HUDEP-2 (cell line): ENCODE measurements around the gene SLC35E1.

Experiments
- DNase-seq, 76 experiments: peaks; one replicate each; lab custom pipeline; 2025; ENCODE audit not compliant: unreplicated experiment in 76 of 76; lab: John Stamatoyannopoulos, UW

The SLC35E1 gene

DNA sequence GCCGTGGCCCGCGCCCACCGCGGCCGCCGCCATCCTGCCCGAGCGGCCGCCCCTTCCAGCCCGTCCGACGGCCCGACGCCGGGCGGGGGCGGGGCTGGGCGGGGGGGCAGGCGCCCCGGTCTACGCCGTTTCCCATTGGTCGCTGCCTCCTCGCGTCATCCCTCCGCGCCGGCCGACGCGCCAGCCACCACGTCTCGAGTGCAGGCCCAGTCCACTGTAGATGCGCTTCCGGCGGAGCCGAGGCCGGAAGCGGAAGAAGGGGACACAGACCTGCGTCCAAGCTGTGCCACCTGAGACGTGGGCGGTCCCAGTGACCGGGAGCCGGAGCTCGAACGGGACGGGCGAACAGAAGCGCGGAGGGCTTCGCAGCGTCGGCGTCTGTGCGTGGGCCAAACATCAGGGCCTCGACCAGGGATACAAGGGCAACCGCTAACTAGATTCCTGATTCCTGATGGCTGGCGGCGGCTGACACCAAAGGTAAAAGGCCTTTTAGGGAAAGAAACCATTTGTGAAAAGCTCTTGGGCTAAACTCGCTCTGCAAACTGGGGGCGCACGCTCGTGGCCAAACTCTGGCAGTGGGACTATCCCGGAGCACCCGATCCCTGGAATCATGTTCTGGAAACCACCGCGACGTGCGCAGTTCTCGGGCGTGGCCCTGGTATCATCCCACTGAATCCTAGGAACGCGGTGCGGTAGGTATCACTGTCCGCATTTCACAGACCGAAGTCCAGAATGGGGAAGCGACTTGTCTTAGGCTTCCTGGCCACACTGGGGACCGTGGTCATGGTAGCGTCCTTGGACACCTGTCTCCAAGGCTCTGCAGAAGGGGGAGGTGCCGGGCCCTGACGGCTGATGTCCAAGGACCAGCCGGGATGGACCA is at the start of gene SLC35E1:
Gene SLC35E1, minus strand, starts transcription at position 84 of the 880 bp plus-strand sequence. Its CDS starts 51 bp downstream, at position 33.
- DNase-seq = peak in 74 of 76 experiments; percentile 66 to 98 (median 96)

DNA sequence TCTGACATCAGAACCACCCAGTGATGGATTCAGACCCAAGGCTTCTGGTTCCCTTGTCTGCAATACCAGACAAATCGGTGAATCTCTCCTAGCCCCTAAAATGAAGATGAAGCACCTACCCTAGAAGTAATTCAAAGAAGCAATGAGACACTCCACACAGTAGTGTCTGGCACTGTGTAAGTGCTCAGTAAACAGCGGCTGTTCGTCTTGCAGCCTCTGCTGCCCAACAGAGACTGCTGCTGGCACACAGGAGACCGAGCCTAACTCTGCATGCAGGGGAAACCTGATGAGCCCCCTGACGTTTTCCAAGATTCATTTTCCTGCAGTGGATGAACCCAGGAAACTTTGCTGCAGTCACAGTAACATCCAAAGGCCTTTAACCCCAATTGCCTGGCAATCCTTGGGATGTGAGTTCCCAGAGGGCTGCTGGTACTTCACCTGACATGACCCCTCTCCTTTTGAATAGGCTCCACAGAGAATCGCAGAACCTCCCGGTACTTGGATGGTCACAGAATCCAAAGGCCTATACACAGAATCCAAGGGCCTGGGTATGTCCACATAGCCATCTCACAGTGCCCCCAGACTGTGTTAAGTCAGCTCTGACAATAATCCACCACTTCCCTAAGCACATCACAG is 49.1 kb upstream of the SLC35E1 start:
- DNase-seq = no peak

GRCh38 chr19:16620584-16620983 is 48.4 kb upstream of the SLC35E1 start:
- no peak for DNase-seq

DNA sequence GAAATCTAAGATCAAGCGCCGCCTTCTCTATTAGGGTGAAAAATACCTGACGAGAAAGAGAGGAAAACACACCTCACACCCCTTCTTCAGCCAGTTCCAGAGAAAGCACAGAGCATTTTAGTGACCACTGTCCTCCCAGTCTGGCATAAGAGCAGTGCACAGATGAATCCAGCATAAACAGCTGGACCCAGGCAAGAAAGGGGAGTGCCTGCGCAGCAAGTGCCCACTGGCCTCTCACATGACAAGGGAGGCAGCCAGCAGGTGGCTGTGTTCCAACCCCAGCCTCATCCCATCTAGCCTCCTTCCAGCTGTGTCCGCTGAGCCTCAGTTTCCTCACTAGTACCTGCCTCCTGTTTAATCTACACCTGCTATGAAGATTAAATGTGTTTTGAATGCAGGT is 47.8 kb upstream of the SLC35E1 start:
- DNase-seq = peak in 4 of 76 experiments; percentile 12 to 33 (median 17)

GRCh38 chr19:16619457-16619856 is 47.2 kb upstream of the SLC35E1 start:
- DNase-seq = peak in 55 of 76 experiments; percentile 19 to 70 (median 45)

DNA sequence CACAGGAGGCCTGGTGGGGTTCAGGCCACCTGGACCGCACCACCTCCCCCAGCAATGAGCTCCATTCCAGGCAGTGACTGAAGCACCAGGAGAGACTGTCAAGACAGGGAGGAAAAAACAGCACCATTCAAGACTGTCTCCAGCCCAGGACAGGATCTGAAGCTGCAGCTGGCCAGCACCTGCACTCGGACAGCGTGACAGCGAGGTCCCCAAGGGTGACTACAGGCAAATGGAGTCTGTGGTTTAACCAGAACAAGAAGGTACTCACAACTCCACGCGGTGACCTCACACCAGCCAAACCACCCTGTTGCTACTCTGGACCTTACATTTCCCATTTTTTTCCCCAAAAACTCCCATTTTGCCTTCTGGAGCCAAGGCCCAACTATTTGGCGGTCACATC is 46.0 kb upstream of the SLC35E1 start:
- DNase-seq = no peak

- DNase-seq = no peak
These were observed 43.6 kb upstream of the SLC35E1 start for GRCh38 chr19:16615808-16616207.

DNA sequence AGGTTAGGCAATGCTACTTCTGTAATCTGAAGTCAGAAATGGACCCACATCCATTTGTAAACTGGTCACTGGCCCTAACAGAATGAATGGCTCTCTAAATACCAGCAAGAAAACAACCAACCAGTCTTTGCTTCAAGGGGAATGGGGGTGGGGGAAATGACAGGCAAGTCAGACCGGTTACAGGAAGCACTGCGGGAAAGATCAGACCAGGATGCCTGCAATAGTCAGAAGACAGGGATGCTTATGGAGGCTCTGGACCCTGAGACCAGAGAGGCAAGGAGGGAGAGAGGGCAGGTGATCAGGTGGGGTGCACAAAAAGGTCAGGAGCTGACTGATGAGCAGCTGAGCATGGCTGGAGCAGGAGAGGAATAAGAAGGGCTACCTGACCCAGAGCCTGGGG is 42.7 kb upstream of the SLC35E1 start:
- DNase-seq = no peak

DNA sequence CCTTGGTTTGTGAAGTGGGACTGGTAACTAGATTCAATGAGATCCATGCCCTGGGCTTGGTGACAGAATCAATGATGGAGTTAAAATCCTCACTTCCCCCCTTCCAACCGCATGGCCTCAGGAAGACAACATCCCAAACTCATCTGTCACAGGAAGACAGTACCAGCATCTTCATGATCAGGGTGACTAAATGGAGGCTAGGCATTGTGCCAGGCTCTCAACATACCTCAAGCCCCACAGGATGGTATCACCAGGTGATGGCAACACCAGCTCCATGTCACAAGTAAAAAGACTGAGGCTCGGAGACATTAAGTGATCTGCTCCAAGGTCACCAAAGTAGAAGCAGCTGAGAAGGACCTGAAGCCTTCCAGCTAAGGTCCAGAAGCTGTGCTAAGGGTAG is 41.6 kb upstream of the SLC35E1 start:
- no peak for DNase-seq

DNA sequence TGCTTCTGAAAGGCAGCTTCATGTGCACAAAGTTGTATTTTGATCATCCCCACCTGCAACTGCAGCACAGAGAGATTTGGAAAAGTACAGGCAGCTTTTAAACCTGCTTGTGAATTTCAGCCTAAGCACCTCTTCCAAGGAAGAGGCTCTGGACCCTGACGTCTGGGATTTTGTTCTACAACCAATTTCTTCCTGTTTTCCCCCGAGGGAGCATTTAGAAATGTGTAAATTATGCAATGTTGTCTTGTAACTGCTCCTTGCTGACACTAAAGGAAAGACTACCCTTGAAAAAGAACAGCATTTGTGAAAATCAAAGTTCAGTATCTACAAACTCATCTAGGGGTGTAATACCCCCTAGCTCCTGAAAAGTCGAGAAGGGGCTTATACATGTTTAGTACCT is 40.4 kb upstream of the SLC35E1 start:
- DNase-seq = no peak

- DNase-seq = no peak
These were observed 38.9 kb upstream of the SLC35E1 start for GRCh38 chr19:16611121-16611520.

- DNase-seq = no peak
These were observed 37.4 kb upstream of the SLC35E1 start for GRCh38 chr19:16609511-16610200.

- DNase-seq = peak in 3 of 76 experiments; percentile 17 to 44 (median 23)
These were observed 36.1 kb upstream of the SLC35E1 start for GRCh38 chr19:16608290-16608739.

GRCh38 chr19:16607819-16608218 is 35.6 kb upstream of the SLC35E1 start:
- DNase-seq = no peak

DNA sequence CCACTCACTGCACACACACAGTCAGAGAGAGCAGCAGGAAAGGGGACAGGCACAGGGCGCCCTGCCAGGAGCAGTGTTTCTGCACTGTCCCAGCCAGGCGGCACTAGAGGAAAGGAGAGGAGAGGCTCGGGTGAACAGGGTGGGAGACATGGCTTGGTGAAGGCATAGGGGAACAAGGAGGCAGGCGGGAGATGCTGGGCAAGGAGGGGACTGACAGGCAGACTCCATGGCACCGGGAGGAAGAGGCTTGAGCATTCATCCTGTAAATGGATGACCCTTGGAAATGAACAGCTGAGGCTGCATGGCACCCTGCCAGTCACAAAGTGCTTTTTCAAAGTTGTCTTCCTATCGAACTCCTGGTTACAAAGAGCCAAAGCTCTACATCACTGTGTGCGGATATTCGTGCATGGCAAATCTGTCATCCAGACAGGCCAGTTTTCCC is 33.4 kb upstream of the SLC35E1 start:
- peak in 3 of 76 experiments; percentile 14 to 27 (median 20) for DNase-seq

GRCh38 chr19:16605115-16605514 is 32.9 kb upstream of the SLC35E1 start:
- DNase-seq = no peak

GRCh38 chr19:16604615-16605014 is 32.4 kb upstream of the SLC35E1 start:
- DNase-seq = no peak

DNA sequence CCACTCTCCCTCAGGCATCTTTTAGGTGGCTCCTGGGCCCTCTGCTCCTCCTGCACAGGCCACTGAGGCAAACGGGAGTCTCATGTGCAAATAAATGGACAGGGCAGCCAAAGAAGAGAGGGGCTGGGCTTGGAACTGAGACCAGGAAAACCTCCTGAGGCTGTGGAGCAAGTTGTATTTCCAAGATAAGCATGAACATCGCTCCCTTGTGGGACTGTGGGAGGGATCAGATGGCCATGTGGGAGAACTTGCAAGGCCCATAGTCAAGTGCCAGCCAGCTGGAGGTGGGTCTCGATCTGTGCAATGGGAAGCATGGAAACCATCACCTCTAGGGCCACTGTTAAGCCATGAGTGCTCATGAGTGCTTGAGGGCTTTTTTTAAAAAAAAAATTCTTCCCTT is 30.9 kb upstream of the SLC35E1 start:
- DNase-seq = no peak

DNA sequence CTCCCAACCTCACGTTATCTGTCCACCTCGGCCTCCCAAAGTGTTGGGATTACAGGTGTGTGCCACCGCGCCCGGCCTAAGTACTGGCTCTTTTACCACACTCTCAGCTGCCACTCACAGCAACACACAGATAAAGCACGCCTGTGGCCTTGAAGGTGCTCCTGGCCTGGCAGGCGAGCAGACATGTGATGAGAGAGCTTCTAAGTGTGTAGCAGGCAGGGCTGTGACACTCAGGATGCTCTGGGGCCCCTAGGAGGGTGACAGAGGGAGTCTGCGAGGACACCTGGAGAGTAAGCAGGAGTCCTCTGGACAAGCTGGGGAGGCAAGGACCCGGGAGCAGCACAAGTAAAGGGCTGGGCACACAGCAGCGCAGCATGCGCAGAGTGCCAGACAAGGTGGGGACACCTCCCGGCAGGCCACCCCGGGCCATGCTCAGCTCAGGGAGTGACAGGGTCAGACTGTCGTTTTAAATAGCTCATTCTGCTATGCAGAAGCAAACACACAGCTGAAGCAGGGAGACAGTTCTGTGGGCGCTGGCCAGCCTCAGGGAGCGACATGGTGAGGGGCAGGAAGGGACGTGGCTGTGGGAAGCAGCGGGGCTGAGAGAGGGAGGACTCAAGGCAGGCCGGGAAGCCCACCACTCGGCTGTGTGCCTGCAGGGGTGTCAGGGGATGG is 29.3 kb upstream of the SLC35E1 start:
- DNase-seq = no peak

DNA sequence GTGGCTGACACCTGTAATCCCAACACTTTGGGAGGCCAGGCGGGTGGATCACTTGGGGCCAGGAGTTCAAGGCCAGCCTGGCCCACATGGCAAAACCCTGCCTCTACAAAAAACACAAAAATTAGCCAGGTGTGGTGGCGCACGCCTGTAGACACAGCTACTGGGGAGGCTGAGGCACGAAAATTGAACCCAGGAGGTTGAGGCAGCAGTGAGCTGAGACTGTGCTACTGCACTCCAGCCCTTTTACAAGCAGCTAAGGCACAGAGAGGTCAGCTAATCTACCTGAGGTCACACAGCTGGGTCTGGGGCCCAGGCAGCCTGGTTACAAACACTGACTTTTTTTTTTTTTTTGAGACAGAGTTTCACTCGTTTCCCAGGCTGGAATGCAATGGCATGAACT is 28.6 kb upstream of the SLC35E1 start:
- no peak for DNase-seq
